ENCODE data around the gene DPYD.

The DPYD gene

GRCh38 chr1:97906567-97907241, 14.1 kb downstream of the DPYD start:
- DNase-seq (ENCODE audit: low read depth), result no peak

DNA sequence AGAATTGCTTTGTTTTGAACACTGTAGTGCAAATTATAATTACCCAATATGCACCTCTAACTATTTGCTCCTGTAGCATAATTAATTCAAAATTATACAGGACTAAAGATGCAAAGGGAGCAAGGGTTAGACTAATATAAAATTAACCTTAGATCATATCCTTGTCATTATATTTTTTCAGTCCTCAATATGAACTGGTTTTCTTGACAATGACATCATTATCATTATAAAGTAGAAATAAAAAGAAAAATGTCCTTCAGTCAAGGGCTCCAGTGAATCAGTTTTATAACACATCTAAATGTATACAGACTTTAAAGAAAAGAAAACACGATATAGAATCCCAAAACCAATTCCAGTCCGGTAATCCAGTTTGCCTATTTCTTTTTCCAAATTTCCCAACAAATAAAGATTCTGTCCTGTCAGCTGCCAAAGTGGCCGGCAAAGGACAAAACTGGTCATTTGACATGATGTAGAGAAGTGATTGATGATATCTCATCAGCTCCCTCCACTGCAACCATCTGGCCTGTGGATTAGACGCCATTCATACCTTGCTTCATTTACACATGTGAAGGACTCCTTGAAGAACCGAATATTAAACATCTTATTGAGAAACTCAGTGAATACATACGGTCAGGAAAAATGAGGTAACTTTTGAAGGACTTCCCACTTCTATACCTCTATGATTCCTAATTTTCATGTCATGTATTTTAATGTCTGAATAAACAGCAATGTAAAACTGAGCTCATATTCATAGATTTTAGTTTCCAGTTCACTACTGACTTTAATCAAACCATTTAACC, 15.5 kb downstream of the DPYD start:
- no peak for DNase-seq (ENCODE audit: low read depth)

DNA sequence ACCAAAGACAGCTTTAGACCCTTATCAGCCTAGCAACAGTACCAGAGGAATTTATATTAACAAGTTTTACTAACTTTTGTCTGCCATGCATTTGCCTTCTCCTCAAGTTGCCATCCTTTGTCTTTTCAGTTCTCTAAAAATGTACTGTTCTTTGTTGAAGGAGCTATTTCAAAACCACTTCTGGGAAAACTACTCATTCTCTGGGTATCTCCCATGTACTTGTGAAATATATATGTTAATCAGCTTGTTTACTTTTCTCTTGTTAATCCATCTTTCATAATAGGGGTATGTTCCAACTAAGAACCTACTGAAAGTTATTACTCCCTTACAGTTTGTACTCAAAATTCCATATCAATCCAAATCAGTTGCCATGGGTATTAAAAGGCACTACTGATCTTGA, 16.3 kb downstream of the DPYD start:
- no peak for DNase-seq (ENCODE audit: low read depth)

- no peak for DNase-seq (ENCODE audit: low read depth)
Measured at GRCh38 chr1:97903626-97904025, 17.2 kb downstream of the DPYD start.

DNA sequence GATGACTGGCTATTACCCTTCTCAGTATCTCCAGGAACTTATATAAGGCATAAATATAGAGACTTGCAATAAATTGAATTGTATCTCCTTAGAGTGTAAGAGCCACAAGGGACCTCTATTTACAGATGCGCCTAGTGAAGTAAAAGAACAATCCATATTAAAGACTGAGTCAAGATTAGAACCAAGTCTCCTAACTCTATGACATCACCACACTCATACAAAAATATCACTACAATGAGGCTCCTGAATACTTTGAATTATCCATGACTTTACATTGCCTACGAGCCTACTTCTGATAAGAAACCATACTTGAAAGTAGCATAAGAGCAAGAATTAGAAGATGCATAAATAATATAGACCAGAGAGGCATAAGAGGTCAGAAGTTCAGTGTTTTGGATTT, 18.8 kb downstream of the DPYD start:
- DNase-seq (ENCODE audit: low read depth), result no peak

DNA sequence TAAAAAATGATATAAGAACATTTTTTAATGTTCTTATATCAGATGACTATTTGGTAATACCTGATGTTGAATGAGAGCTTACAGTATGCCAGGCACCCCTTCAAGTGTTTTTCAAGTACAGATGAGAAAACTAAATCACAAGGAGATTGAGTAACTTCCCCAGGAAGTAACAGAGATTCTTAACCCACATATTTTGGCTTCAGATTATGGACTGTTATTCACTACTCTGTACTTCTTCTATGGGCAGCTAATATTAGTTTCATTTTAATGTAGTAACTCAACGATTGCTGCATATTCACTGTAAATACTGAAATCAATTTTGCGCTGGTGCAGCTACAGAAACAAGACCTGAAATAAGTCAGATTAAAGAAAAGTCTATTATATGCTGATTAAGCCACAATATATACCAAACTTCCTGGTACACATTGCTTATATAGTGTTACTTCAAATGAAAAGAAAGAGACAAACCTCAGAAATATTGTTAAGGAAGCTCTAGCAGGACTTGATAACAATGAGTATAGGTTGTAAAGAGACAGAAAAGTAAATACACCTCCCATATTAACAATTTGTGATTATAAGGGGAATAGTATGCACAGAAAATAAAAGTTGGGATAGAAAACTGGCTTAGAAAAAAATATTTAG, 19.7 kb downstream of the DPYD start:
- no peak for DNase-seq (ENCODE audit: low read depth)

GRCh38 chr1:97898948-97899347, 21.9 kb downstream of the DPYD start:
- no peak for DNase-seq (ENCODE audit: low read depth)

DNA sequence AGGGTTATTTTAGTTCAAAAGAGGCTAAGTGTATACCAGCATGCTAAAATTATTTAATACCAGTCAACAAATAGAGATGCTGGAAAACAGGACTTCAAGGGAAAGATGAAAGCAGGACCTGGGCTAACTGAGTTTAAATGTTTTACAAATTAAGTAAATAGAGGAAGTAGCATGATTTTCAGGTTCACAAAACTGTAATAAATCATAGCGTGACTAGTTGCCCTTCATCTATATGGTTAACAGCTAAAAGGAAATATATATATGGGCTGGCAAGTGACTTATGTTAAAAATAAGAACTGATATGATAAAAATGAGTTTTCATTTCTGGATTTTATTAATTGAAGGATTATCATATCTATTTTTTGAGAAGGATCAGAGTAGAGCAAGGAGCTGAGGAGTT, 25.6 kb downstream of the DPYD start:
- DNase-seq (ENCODE audit: low read depth), result no peak

- DNase-seq (ENCODE audit: low read depth), result no peak
Measured at GRCh38 chr1:97893844-97894243, 27.0 kb downstream of the DPYD start.

DNA sequence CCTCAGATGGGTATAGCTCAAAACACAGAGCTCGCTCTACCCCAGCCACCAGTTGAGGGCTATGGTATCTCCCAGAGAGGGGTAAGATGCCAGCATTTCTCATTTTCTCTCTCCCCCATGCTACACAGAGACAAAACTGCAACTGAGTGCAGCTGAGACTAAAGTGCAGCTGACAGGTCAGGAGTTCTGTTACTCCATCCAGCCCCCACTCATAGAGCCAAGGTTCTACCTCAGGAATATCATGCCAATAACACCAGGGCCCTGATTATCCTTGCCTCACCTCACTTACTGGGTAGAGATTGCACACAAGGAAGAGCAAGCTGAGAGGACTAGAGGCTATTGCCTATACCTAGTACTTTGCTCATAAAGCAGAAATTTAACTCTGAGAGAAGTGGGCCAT, 34.6 kb downstream of the DPYD start:
- DNase-seq (ENCODE audit: low read depth), result no peak

GRCh38 chr1:97883823-97884222, 37.0 kb downstream of the DPYD start:
- no peak for DNase-seq (ENCODE audit: low read depth)

DNA sequence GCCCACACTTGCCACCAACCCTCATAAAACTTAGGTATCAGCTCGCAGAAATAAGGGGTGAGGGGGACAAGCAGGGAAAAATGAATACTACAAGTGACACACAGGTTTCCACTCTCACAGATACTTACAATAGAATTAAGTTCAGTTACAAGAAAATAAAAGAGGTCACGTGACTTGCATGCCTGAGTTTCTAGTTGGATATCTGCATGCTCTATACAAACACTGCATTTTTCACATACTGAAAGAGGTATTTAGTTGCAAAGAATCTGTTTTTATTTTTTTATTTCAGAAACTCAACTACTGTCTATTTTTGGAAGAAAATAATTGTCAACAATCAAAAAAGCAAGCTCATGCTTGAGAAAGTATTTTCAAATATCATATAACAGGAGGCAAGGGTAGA, 43.5 kb downstream of the DPYD start:
- DNase-seq (ENCODE audit: low read depth), result no peak

GRCh38 chr1:97875996-97876395, 44.8 kb downstream of the DPYD start:
- no peak for DNase-seq (ENCODE audit: low read depth)

DNA sequence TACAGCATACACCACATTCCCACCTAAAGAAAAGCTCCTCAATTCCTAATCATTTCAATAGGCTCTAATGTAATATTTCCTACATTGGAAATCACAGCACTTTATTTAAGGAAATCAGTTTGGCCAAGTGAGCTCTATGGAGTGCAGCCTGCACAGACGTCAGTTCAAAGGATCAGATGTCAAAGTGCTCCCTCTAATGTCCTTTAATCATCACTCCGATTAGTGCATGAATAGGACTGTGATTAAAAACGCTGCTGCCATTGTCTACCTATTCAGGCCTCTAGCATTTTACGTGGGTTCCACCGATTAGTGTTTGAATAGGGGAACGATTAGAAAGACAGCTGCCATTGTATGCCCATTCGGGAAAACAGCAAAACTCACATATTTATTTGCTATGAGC, 50.2 kb downstream of the DPYD start:
- no peak for DNase-seq (ENCODE audit: low read depth)

DNA sequence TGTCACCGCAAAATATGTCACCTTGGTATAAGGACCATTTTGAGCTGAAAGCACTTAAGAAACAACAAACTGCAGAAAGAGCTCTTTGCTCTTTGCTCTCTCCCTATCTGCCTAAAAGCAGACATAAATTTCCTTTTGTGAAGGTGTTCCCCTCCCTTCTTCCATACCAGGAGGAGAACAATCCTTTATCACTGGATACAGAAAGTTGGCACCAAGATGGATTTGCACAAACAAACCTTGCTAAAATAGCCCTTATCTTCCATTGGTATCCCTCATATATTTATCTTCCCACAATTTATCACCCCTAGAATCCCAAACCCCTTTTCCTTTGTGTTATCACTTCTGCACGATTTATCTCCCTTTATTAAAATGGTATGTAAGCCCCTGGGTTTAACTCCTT, 51.4 kb downstream of the DPYD start:
- DNase-seq (ENCODE audit: low read depth), result no peak

DNA sequence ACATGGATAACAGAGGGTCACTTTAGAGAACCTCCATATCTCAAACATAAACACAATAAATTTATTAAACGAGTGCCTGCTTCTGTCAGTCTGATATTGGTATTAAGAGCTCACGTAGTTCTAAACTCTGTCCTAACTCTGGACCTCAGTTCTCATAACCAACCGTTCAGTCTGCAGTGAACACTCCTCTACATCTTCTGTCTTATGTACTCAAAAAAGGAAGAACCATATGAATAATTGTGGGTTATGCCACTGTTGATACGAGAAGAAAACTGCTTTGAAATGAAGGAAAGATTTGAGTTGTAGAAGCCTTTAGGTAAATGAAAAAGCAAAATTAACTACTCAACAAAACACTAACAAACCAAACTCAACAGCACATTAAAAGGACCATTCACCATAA, 53.7 kb downstream of the DPYD start:
- DNase-seq (ENCODE audit: low read depth), result no peak

GRCh38 chr1:97864615-97865014, 56.2 kb downstream of the DPYD start:
- DNase-seq (ENCODE audit: low read depth), result no peak

- no peak for DNase-seq (ENCODE audit: low read depth)
Measured at GRCh38 chr1:97853221-97853620, 67.6 kb downstream of the DPYD start.

GRCh38 chr1:97849345-97850340, 71.2 kb downstream of the DPYD start:
- no peak for DNase-seq (ENCODE audit: low read depth)

- no peak for DNase-seq (ENCODE audit: low read depth)
Measured at GRCh38 chr1:97845805-97846204, 75.0 kb downstream of the DPYD start.

DNA sequence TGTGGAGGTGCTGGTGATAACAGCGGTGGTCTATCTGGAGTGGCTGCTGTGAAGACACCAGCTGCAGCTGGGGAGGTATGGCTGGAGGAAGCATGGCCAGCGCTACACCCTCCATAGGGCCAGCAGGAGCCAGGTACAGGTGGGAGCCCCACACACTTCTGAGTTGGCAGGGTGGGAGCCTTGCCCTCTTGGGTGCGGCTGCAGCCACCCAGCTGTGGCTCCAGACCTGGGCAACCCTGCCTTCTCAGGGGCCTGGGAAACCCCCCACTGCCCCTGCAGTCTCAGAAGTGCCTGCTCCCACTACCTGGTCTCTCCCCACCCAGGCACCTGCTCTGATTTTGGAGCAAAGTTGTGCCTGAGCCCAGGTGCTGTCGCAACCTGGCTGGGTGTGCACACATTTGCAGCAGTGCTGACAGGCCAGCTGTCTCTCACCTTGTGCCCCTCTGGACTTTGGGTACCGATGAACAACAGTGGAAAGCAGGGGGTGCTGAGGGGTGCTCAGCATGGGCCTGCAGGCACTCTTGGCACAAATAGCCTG, 76.2 kb downstream of the DPYD start:
- DNase-seq (ENCODE audit: low read depth), result no peak

DNA sequence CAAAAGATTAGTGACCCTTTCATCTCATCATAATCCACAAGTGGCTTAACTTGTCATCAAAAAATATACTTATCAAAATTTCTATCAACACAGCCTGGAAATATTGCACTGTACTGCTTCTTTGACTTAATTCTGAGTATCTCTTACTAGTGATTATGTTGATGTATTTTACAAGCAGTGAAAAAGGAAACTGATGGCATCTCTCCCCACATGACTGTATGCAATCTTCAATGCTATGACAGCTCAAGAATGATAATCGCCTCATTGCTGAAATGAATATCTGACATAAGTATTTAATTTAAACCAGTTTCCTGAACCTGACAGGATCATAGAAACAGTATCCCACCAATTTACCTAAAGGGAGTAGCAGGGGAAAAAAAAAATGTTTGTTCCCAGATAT, 79.5 kb downstream of the DPYD start:
- no peak for DNase-seq (ENCODE audit: low read depth)
